Cardiac muscle cell (in vitro differentiated cells and primary cell): Measurements from ENCODE around the gene NOM1. TPM values are rescaled to one million over a fixed set of nuclear protein-coding genes. Genes with fewer than 3 reads are reported as not detected.
A peak's percentile ranks its signal among the peaks of the same experiment; 100 is the strongest.

Experiments used
- DNase-seq, 2 donors: peaks; one replicate each; pipeline versions ENCODE4 v3.0.0 to v3.0.0-alpha.2; 2010 to 2017; ENCODE audit warnings: low read depth in 1 of 2, low spot score in 1 of 2
- H3K27ac ChIP-seq: fragments of 200-600 bp; sonication (generic); 2 replicates; pipeline ENCODE4 v1.5.1; 2016
- H3K27me3 ChIP-seq: fragments of 200-600 bp; sonication (generic); 2 replicates; pipeline ENCODE4 v1.6.0; 2016; ENCODE audit warnings: control low read depth
- H3K36me3 ChIP-seq: fragments of 200-600 bp; sonication (generic); 2 replicates; pipeline ENCODE4 v1.5.1; 2016; ENCODE audit warnings: control low read depth
- H3K4me1 ChIP-seq: fragments of 200-600 bp; sonication (generic); 2 replicates; pipeline ENCODE4 v1.8.1; 2017; ENCODE audit warnings: low read depth, mild to moderate bottlenecking, mixed run types
- H3K4me3 ChIP-seq: fragments of 200-600 bp; sonication (generic); 2 replicates; pipeline ENCODE4 v1.5.1; 2016; ENCODE audit warnings: mild to moderate bottlenecking
- H3K9me3 ChIP-seq: fragments of 200-600 bp; sonication (generic); 2 replicates; pipeline ENCODE4 v1.5.1; 2017; ENCODE audit warnings: low read depth, mild to moderate bottlenecking, control low read depth
- polyA plus RNA-seq: library from polyadenylated mRNA; unstranded; fragments of >200 nt; fragmentation: Nextera tagmentation; extraction: Ambion mirVana; gene quantifications from 2 replicates; pipeline ENCODE4 v1.2.1, GENCODE V29; 2016
- total RNA-seq: library from RNA; depleted of rRNA; stranded (reverse); fragments of >200 nt; gene quantifications from 2 replicates; pipeline ENCODE4 v1.2.3, GENCODE V29; 2016
- TF ChIP-seq, protein P1 (sequence below): IDR thresholded peaks from 2 replicates; pipeline ENCODE4 v1.5.1; 2012; ENCODE audit warnings: low read depth, mild to moderate bottlenecking, low read length

The NOM1 gene
- total and polyA plus RNA-seq, 2 experiments from 2014 or later: 5.6 to 18.3 TPM

DNA sequence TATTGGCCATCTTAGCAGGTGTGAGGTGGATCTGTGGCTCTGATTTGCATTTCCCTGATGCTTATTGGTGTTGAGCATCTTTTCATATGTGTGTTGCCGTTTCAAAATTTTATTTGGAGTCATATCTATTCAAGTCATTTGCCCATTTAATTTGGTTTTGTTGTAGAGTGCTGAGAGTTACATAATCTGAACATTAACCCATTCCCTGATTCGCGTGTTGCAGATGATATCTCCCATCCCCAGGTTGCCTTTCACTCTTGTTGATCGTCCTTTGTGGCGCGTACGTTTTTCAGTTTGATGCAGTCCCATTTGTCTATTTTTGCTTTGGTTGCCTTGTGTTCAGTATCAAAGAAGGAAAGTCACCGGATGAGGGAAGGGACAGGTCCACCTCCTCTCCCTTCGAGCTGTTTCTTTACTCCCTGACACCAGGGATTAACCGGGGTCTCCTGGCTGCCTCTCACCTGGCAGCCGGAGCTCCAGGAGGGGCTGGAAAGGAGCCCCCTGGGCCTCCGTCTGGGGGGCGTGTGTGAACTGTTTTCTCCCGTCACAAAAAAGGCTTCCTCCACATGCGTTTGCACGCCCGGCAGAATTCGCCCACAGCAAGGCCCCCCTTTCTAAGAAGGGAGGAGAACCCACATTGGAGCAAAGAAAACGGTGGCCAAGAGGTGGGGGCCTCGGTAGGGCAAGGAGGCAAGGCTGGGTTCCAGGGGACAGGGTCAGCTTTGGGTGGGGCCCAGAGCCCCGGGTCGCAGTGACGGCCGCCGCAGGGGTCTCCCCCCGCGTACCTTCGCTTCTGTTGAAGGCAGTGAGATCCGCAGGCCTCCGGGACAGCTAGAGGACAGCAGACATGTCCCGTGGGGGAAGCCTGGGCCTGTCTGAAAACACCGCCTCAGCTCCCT, 52.7 kb downstream of the NOM1 start:
- no peak overlapping the region for H3K4me3 ChIP-seq
- no peaks in the 10 kb centered on the region for H3K36me3 ChIP-seq
- DNase-seq: no peak
- TF ChIP-seq, protein P1, sequence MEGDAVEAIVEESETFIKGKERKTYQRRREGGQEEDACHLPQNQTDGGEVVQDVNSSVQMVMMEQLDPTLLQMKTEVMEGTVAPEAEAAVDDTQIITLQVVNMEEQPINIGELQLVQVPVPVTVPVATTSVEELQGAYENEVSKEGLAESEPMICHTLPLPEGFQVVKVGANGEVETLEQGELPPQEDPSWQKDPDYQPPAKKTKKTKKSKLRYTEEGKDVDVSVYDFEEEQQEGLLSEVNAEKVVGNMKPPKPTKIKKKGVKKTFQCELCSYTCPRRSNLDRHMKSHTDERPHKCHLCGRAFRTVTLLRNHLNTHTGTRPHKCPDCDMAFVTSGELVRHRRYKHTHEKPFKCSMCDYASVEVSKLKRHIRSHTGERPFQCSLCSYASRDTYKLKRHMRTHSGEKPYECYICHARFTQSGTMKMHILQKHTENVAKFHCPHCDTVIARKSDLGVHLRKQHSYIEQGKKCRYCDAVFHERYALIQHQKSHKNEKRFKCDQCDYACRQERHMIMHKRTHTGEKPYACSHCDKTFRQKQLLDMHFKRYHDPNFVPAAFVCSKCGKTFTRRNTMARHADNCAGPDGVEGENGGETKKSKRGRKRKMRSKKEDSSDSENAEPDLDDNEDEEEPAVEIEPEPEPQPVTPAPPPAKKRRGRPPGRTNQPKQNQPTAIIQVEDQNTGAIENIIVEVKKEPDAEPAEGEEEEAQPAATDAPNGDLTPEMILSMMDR: no peak
- no peaks in the 10 kb centered on the region for H3K9me3 ChIP-seq
- H3K4me1 ChIP-seq: peaks cover 13% of the 10 kb centered on the region
- no peak overlapping the region for H3K27ac ChIP-seq
- H3K27me3 ChIP-seq: peaks cover 100% of the 10 kb centered on the region

DNA sequence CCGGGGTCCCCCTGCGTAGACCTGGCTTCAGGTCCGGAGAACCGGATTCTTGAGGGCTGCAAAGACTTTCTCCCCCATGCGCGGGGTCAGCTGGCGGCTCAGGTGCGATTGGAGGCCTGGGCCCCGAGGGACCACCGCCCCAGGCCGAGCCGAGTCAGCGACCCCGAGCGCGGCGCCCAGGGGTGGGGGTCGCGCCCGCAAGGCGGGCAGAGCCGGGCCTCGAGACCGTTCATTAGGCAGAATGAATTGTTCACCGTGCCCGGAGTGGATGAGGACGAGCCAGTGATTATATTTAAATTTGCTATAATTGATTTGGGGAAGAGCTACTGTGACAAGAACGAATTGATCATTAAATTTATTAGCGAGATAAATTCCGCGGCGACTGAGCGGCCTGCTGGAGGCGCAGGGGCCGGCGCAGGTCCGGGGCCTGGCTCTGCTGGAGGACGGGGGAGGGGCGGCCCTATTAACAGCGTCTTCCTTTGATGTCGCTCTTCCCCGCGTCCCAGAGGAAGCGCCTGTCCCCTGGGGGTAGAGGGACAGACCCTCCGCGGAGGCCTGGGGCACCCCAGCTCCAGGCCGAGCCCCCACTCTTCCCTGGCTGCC, 53.4 kb downstream of the NOM1 start:
- TF ChIP-seq, protein P1: no peak
- Histone ChIP-seq H3K4me3 (no peak overlapping the region), H3K36me3 (no peaks in the 10 kb centered on the region), H3K4me1 (peaks cover 13% of the 10 kb centered on the region), H3K27ac (no peak overlapping the region), H3K27me3 (peaks cover 100% of the 10 kb centered on the region), H3K9me3 (no peaks in the 10 kb centered on the region)
- no peak for DNase-seq

- peaks cover 13% of the 10 kb centered on the region for H3K4me1 ChIP-seq
- H3K9me3 ChIP-seq: no peaks in the 10 kb centered on the region
- no peak for DNase-seq
- no peak overlapping the region for H3K27ac ChIP-seq
- peaks cover 100% of the 10 kb centered on the region for H3K27me3 ChIP-seq
- TF ChIP-seq, protein P1: no peak
- H3K36me3 ChIP-seq: no peaks in the 10 kb centered on the region
- no peak overlapping the region for H3K4me3 ChIP-seq
These were observed 53.9 kb downstream of the NOM1 start for GRCh38 chr7:157003445-157003755.

DNA sequence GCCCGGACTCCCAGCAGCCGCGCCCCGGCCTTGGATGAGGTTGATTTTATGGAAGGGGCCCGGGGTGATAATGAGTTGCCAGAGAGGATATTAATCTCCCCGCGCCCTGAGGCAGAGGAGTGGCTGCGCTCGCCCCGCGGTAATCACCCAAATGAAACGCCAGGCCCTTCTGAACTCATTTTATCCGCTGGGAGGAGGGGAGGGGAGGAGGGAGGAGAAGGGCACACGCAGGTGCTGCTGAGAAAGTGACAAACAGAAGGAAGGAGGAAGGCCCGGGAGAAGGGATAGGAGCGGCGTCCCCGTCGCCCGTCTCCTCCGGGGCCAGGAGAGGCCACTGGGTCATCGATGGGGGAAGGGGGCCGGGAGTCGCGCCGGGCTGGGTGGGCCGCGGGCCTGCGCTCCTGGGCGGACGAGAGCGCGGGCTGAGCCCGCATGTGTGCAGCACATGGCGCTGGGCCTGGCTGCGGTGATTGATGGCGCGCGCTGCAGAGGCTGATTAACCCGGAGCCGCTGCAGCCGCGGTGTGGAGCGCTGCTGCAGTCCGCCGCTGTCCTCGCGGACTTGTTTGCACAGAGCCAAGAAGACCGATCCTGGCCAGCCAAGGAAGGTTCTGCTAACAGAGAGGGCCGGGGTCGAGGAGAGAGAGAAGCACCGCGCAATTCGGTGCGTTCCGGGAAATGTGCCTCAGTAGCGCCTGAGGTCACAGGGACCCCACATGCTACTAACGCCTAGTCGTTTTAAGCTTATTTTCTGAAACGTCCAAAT, 54.4 kb downstream of the NOM1 start:
- DNase-seq: peak; percentile 49 to 65
- TF ChIP-seq, protein P1: no peak
- Histone ChIP-seq H3K36me3 (no peaks in the 10 kb centered on the region), H3K27me3 (peaks cover 100% of the 10 kb centered on the region), H3K4me1 (peaks cover 13% of the 10 kb centered on the region), H3K4me3 (no peak overlapping the region), H3K27ac (no peak overlapping the region), H3K9me3 (no peaks in the 10 kb centered on the region)

- DNase-seq: no peak
- Histone ChIP-seq H3K27ac (no peak overlapping the region), H3K36me3 (no peaks in the 10 kb centered on the region), H3K4me1 (peaks cover 13% of the 10 kb centered on the region), H3K27me3 (peaks cover 99% of the 10 kb centered on the region), H3K4me3 (no peak overlapping the region), H3K9me3 (no peaks in the 10 kb centered on the region)
- TF ChIP-seq, protein P1: no peak
These were observed 55.3 kb downstream of the NOM1 start for GRCh38 chr7:157004521-157005455.
